Loucy (cell line): ENCODE results near the gene ZBTB12.

Source experiments
- H2AFZ ChIP-seq: fragments of 200-600 bp; sonication (generic); 2 replicates; pipeline ENCODE4 v1.6.0; 2016; ENCODE audit warnings: antibody characterized with exemption, mild to moderate bottlenecking, low read length, moderate library complexity
- H3F3A ChIP-seq: fragments of 200-600 bp; 2 replicates; pipeline ENCODE4 v1.6.0; 2016; ENCODE audit warnings: antibody characterized with exemption, low read depth, mild to moderate bottlenecking
- H3K27me3 ChIP-seq: fragments of 200-600 bp; sonication (generic); 2 replicates; pipeline ENCODE4 v1.6.1; 2014; ENCODE audit warnings: low read length, mild to moderate bottlenecking; ENCODE audit not compliant: insufficient read depth, poor library complexity, severe bottlenecking
- H3K36me3 ChIP-seq: fragments of 200-600 bp; sonication (generic); 2 replicates; pipeline ENCODE4 v1.6.1; 2016; ENCODE audit warnings: low read length; ENCODE audit not compliant: insufficient read depth
- H3K4me1 ChIP-seq: fragments of 200-600 bp; sonication (generic); 2 replicates; pipeline ENCODE4 v1.5.1; 2014; ENCODE audit warnings: low read length, mild to moderate bottlenecking; ENCODE audit not compliant: insufficient read depth, poor library complexity, severe bottlenecking
- H3K4me2 ChIP-seq: fragments of 200-600 bp; sonication (generic); 2 replicates; pipeline ENCODE4 v1.6.0; 2014; ENCODE audit warnings: antibody characterized with exemption, low read length, low read depth, mild to moderate bottlenecking; ENCODE audit not compliant: poor library complexity, severe bottlenecking
- H3K4me3 ChIP-seq: fragments of 200-600 bp; sonication (generic); 2 replicates; pipeline ENCODE4 v1.5.1; 2014; ENCODE audit warnings: low read length, mild to moderate bottlenecking, mixed read lengths; ENCODE audit not compliant: poor library complexity, severe bottlenecking
- H3K79me2 ChIP-seq: fragments of 200-600 bp; sonication (generic); 2 replicates; pipeline ENCODE4 v1.6.1; 2014; ENCODE audit warnings: low read length; ENCODE audit not compliant: insufficient read depth
- H3K9ac ChIP-seq: fragments of 200-600 bp; sonication (generic); 2 replicates; pipeline ENCODE4 v1.6.0; 2014; ENCODE audit warnings: mild to moderate bottlenecking, low read depth, low read length, moderate library complexity; ENCODE audit not compliant: poor library complexity, severe bottlenecking
- H3K9me2 ChIP-seq: fragments of 200-600 bp; sonication (generic); replicated peaks from 2 replicates; pipeline ENCODE4 v1.6.1; 2016; ENCODE audit warnings: low read depth, low read length, mixed read lengths
- H3K9me3 ChIP-seq: fragments of 200-600 bp; sonication (generic); 2 replicates; pipeline ENCODE4 v1.6.1; 2014; ENCODE audit warnings: mild to moderate bottlenecking, antibody characterized with exemption, low read length, low read depth; ENCODE audit not compliant: insufficient read depth
- H4K20me1 ChIP-seq: fragments of 200-600 bp; sonication (generic); 2 replicates; pipeline ENCODE4 v1.6.0; 2014; ENCODE audit warnings: antibody characterized with exemption, low read length, mild to moderate bottlenecking; ENCODE audit not compliant: insufficient read depth, poor library complexity, severe bottlenecking
- EZH2phosphoT487 ChIP-seq: fragments of 200-600 bp; IDR thresholded peaks from 2 replicates; pipeline ENCODE4 v1.6.1; 2018; ENCODE audit warnings: antibody characterized with exemption, mild to moderate bottlenecking, moderate library complexity, borderline replicate concordance
- TF ChIP-seq, protein P1 (sequence below): fragments of 200-600 bp; sonication (generic); conservative IDR thresholded peaks from 2 replicates; pipeline ENCODE4 v1.5.1; 2014; ENCODE audit warnings: mild to moderate bottlenecking, antibody characterized with exemption, low read length

The ZBTB12 gene

DNA sequence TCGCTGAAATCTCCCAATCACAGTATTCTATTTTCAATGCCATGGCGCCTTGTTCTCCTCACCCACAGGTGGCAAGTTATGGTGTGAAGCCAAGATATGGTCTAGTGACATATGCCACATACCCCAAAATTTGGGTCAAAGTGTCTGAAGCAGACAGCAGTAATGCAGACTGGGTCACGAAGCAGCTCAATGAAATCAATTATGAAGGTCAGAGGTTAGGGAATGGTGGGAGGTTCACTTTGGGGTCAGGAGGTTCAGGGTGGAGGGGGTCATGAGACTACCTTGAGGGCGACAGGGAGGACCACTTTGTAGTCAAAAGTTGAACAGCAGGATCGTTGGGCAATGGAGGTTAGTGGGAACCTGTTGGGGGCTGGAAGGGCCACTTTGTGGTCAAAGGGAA is 46.4 kb upstream of the ZBTB12 start:
- no peaks in the 10 kb centered on the region for H3K9me2 ChIP-seq

DNA sequence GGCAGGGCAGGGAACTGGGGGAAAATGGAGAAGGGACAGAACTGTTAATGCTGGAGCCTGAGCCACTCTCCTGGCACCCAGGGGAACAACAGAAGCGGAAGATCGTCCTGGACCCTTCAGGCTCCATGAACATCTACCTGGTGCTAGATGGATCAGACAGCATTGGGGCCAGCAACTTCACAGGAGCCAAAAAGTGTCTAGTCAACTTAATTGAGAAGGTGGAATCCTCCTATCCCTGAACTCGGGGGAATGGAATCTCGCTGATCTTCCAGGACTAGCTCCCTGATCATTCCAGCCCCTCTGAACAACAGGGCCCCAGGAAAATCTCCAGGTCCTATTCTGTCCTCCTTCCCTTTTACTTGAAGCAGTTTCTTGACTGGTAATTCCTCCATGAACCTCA is 46.0 kb upstream of the ZBTB12 start:
- no peaks in the 10 kb centered on the region for H3K27me3 ChIP-seq
- no peak overlapping the region for H3K4me2 ChIP-seq
- H3K4me3 ChIP-seq = no peak overlapping the region
- H3K4me1 ChIP-seq = no peaks in the 10 kb centered on the region
- no peaks in the 10 kb centered on the region for H4K20me1 ChIP-seq
- no peak for TF ChIP-seq EZH2phosphoT487
- TF ChIP-seq, protein P1, sequence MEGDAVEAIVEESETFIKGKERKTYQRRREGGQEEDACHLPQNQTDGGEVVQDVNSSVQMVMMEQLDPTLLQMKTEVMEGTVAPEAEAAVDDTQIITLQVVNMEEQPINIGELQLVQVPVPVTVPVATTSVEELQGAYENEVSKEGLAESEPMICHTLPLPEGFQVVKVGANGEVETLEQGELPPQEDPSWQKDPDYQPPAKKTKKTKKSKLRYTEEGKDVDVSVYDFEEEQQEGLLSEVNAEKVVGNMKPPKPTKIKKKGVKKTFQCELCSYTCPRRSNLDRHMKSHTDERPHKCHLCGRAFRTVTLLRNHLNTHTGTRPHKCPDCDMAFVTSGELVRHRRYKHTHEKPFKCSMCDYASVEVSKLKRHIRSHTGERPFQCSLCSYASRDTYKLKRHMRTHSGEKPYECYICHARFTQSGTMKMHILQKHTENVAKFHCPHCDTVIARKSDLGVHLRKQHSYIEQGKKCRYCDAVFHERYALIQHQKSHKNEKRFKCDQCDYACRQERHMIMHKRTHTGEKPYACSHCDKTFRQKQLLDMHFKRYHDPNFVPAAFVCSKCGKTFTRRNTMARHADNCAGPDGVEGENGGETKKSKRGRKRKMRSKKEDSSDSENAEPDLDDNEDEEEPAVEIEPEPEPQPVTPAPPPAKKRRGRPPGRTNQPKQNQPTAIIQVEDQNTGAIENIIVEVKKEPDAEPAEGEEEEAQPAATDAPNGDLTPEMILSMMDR = no peak
- no peak overlapping the region for H3K9ac ChIP-seq
- H3K9me3 ChIP-seq = no peaks in the 10 kb centered on the region
- H3K79me2 ChIP-seq = no peaks in the 10 kb centered on the region
- H2AFZ ChIP-seq = no peak overlapping the region
- H3F3A ChIP-seq = no peaks in the 10 kb centered on the region
- H3K9me2 ChIP-seq = no peaks in the 10 kb centered on the region
- peaks cover 9% of the 10 kb centered on the region; the same call in 1 of the 2 replicates for H3K36me3 ChIP-seq

More for the DNA sequence above, 46.4 kb upstream of the ZBTB12 start:
- Histone ChIP-seq H3K36me3 (peaks cover 13% of the 10 kb centered on the region; the same call in 1 of the 2 replicates), H4K20me1 (no peaks in the 10 kb centered on the region), H3F3A (no peaks in the 10 kb centered on the region), H3K4me3 (no peak overlapping the region), H3K27me3 (no peaks in the 10 kb centered on the region), H3K4me2 (no peak overlapping the region), H3K9ac (no peak overlapping the region), H3K9me3 (no peaks in the 10 kb centered on the region), H3K4me1 (no peaks in the 10 kb centered on the region), H3K79me2 (no peaks in the 10 kb centered on the region), H2AFZ (no peak overlapping the region)
- no peak for TF ChIP-seq EZH2phosphoT487
- TF ChIP-seq, protein P1 = no peak

DNA sequence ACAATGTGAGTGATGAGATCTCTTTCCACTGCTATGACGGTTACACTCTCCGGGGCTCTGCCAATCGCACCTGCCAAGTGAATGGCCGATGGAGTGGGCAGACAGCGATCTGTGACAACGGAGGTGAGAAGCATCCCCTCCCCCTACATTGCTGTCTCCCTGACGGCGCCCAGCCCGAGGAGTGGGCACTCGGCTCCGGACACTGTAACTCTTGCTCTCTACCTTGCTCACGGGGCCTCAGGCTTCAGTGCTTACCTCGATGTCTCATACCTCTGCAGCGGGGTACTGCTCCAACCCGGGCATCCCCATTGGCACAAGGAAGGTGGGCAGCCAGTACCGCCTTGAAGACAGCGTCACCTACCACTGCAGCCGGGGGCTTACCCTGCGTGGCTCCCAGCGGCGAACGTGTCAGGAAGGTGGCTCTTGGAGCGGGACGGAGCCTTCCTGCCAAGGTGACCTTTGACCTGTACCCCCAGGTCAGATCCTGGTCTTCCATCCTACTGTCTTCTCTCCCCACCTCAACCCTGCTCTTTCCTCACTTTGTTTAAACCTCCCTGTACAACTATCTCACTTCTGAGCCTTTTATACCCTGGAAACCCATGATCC is 45.3 kb upstream of the ZBTB12 start:
- TF ChIP-seq EZH2phosphoT487 = no peak
- TF ChIP-seq, protein P1 = no peak
- Histone ChIP-seq H3K36me3 (peaks cover 7% of the 10 kb centered on the region; the same call in 1 of the 2 replicates), H3K9ac (no peak overlapping the region), H4K20me1 (no peaks in the 10 kb centered on the region), H3K9me2 (no peaks in the 10 kb centered on the region), H3K79me2 (no peaks in the 10 kb centered on the region), H3K27me3 (no peaks in the 10 kb centered on the region), H2AFZ (no peak overlapping the region), H3K4me1 (no peaks in the 10 kb centered on the region), H3K4me2 (no peak overlapping the region), H3K9me3 (no peaks in the 10 kb centered on the region), H3F3A (no peaks in the 10 kb centered on the region), H3K4me3 (no peak overlapping the region)
